HG03064 (cell line): Measurements from ENCODE around the gene UGT2B7.
"Not testable (repeated sequence)": the region's sequence is repeated elsewhere in the genome, so short reads cannot be mapped to it uniquely, and the experiment has no call there.

Source experiments
- ATAC-seq: cut with Tn5 transposase; IDR thresholded peaks from one replicate; pipeline ENCODE4 v1.9.1; 2021; ENCODE audit warnings: low read depth; ENCODE audit not compliant: unreplicated experiment

The UGT2B7 gene

DNA sequence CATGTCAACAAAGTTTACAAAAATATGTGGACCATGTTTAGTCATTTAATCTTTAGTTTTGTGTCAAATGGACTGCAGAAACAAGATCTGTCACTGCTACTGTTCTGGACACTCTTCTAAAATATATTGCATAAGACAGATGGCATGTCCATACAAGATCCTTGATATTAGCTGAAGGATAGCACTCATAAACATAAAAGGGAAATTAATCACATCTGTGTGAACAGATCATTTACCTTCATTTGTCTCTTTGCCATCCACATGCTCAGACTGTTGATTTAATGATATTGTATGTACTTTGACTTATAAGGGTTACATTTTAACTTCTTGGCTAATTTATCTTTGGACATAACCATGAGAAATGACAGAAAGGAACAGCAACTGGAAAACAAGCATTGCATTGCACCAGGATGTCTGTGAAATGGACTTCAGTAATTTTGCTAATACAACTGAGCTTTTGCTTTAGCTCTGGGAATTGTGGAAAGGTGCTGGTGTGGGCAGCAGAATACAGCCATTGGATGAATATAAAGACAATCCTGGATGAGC lies at the start of gene UGT2B7:
TSS of gene UGT2B7 (plus strand) at position 364 of the 546 bp plus-strand sequence. CDS start at position 411, 47 bp downstream.
- no peak for ATAC-seq

DNA sequence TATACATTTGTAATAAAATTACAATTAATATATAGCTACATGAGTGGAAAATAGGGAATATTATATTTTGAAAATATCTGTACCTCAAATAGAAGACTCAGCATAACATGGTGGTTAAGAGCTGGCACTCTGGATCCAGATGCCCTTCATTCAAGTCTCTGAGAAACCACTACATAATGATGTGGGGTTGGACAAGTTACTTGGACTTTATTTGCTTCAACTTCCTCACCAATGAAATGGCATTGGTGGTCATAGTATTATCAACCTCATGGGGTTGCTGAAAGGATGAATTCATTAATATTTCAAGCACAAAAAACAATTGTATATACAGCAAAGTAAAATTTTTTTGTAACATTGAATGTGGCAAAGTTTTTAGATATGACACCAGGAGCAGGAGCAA lies 46.4 kb upstream of the UGT2B7 start:
- ATAC-seq = no peak

DNA sequence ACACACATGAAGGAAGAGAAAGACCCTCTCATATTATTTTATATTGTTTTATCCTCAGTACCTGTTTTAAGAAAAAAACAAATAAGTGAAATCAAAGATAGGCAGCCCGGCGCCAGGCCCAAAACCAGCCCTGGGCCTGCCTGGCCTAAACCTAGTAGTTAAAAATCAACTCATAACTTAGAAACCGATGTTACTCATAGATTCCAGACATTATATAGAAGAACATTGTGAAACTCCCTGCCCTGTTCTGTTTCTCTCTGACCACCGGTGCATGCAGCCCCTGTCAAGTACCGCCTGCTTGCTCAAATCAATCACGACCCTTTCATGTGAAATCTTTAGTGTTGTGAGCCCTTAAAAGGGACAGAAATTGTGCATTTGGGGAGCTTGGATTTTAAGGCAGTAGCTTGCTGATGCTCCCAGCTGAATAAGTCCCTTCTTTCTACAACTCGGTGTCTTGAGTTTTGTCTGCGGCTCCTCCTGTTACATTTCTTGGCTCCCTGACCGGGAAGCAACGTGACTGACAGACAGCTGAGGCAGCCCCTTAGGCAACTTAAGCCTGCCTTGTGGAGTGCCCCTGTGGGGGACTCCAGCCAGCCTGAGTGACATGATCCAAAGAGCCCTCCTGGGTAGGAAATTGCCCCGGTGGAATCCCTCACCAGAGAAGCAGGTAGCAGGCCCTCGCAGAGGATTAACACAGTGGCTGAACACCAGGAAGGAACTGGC lies 45.3 kb upstream of the UGT2B7 start:
- not testable (repeated sequence) for ATAC-seq

DNA sequence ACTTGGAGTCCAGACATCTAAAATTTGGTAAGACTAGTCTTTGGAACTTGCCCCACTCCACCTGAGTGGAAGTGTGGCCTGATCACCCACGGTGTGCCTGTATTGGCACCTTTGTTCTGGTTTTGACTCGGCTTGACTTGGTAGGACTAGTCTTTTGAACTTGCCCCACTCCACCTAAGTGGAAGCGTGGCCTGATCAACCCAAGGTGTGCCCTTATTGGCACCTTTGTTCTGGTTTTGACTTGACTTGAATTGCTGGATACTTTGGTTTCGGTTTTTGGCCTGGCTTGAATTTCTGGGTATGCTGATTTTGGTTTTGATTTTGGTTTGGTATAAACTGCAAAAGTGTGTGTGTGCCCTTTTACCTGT lies 44.7 kb upstream of the UGT2B7 start:
- ATAC-seq = no peak

DNA sequence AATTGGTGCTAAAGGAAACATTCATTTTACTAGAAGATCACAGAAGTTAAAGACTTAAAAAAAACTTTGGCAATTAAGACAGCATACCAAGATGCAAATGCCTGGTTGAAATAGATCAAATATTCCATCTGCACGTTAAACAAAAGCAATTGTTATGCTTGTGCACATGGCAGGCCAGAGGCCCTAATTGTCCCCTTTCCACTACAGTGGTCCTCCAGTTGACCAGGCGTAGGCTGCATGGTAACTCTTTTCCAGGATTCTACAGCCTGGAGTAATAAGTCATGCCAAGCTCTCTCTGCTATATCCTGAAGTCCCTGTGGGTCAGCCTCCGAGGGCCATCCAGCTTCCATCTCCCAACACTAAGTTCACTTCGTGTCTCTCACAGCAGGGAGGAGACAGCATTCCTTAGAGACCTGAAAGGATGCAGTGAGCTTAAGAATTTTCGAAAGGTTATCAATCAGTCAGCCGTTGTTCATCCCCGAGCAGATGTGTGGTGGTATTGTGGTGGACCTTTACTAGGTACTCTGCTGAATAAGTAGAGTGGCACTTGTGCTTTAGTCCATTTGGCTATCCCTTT lies 42.9 kb upstream of the UGT2B7 start:
- ATAC-seq = not testable (repeated sequence)

DNA sequence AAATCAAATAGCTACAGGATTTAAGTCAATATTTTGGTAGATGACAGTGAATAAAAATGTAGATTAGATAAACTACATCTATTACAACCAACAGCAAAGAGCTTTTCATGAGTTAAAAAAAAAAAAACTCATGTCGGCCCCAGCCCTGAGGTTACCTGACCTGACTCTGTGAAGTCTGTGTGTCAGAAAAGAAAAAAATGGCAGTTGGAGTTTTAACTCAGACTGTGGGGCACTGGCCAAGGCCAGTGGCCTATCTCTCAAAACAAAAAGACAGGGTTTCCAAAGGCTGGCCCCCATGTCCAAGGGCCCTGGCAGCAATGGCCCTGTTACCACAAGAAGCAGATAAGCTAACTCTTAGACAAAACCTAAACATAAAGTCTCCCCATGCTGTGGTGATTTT lies 42.2 kb upstream of the UGT2B7 start:
- not testable (repeated sequence) for ATAC-seq

DNA sequence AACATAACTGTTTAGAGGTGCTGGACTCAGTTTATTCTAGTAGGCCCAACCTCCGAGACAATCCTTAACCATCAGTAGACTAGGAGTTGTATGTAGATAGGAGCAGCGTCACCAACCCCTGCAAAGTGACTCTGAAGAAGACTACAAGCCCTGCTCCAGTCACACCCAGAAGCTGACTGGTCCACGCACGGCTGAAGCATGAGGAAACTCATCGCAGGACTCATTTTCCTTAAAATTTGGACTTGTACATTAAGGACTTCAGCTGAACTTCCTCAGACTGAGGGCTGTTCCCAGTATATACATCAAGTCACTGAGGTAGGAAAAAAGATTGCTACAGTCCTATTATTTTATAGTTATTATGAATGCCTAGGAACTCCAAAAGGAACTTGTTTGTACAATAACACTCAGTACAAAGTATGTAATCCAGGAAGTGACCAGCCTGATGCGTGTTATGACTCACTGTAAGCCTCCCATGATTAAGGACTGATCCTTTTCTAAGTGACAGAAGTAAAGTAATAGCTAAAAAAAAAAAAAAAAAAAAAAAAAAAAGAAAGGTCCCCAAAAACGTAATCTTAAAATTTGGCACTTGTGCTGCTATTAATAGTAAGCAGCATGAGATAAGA lies 41.6 kb upstream of the UGT2B7 start:
- no peak for ATAC-seq

DNA sequence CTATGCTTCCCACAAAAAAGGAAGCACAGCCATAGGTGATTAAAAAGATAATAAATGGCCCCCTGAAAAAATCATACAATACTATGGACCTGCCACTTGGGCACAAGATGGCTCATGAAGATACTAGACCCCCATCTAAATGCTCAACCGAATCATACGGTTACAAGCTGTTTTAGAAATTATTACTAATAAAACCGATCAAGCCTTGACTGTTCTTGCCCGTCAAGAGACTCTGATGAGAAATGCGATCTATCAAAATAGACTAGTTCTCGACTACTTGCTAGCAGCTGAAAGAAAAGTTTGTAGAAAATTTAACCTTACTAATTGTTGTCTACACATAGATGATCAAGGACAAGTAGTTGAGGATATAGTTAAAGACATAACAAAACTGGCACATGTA lies 40.1 kb upstream of the UGT2B7 start:
- no peak for ATAC-seq

DNA sequence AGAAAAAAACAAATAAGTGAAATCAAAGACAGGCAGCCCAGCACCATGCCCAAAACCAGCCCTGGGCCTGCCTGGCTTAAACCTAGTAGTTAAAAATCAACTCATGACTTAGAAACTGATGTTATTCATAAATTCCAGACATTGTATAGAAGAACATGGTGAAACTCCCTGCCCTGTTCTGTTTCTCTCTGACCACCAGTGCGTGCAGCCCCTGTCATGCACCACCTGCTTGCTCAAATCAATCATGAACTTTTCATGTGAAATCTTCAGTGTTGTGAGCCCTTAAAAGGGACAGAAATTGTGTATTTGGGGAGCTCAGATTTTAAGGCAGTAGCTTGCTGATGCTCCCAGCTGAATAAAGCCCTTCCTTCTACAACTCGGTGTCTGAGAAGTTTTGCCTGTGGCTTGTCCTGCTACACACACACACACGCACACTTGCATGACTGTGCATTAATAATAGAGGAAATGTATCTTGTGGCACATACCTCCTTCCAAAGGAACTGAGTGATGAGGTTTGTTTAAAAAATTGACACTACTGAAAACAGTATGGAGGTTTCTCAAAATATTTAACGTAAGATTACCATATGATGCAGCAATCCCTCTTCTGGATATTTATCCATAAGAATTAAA lies 39.2 kb upstream of the UGT2B7 start:
- ATAC-seq = no peak

DNA sequence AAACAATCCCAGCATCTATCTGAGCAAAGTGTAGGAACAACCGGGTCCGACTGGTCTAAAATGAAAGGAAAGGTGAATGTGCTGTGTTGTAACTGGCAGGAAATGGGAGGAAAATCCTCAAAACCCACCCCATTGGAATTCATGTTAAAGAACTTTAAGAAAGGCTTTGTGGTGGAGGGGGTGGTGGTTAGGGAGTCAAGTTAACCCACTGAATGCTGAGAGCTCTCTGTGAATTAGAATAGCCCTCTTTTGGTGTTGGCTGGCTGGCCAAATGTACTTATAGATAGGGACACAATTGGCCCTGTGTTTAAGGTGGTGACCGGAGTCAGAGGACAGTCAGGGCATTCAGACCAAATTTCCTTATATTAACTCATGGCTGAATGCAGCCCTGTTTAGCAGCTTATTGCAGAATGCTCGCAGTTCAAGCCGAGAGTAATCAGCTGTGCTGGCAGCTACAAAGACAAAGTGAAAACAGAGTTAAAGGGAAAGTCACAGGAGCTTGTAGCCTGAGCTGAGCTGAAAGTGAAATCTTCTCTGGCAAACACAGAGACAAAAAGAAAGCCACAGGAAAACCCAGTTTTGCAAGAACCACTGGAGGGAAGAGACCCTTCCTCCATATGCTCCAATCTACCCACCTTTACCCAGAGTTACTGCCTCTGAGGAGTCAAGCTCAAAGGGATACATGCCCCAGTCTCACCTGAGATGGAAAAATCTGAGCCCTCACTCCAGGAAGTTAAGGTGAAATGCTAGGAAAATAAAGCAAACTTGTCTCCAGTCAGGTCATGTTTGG lies 38.5 kb upstream of the UGT2B7 start:
- peak; percentile 78 for ATAC-seq

DNA sequence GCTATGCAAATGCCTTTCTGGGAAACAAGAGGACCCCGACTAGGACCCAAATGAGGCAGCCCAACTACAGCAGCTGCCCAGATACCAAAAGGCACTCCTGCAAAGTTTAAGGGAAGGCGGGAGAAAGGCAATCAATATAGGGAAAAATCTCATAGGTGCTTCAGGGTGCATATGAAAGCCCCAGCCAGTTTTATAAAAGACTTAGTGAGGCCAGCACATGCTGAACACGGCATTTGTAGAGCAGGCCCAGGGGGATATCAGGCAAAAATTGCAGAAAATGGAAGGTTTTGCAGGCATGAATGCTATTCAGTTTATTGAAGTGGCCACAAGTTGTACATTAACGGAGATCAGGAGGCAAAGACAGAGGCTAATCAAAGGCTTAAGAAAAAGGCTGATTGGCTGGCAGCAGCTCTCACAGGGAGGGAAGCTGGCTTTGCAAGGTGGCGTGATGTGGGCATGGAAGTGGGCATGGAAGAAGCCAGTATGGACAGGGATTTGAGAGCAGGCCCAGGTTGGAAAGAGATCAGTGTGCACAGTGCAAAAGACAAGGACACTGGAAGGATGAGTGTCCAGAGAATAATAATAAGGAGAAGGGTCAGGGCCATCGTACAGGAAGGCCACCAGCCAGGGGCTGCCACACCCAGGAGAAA lies 37.7 kb upstream of the UGT2B7 start:
- no peak for ATAC-seq

DNA sequence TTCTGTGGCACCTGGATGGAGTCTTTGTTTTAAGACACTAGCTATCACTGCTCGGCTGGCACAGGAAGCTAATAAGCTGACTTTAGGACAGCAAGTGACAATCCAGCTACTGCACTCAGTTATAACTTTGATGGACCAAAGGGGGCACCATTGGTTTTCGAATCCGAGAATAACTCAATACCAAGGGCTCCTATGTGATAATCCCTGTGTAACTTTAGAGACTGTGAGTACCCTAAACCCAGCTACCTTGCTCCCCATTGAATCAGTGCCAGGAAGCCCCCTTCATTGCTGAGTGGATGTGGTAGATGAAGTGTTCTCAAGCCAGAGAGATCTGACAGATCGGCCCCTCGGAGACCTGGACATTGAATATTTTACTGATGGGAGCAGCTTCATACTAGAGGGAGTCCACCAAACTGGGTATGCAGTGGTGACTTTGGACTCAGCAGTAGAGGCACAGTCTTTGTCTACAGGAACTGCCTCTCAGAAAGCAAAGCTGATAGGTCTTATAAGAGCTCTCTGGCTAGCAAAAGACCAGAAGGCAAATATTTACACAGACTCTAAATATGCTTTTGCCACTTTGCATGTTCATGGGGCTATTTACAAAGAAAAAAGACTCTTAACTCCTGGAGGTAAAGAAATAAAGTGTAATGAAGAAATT lies 35.5 kb upstream of the UGT2B7 start:
- no peak for ATAC-seq

DNA sequence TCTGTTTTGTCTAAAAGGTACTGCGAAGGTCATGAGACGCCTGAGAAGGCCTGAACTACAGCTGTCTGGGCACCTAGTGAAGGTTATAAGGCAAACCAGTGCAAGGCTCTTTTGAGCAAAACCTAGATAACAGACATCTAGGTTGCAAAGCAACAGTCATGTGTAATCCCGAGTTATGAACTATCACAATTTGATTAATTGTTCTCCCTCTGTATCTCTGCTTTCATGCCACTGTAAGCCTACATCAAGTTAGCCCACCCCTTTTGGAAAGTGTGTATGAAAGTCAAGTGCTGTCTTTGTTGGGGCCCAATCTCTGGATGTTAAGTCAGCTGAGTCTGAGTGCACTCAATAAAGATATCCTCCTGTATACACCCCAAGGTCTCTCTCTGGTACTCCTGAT lies 31.9 kb upstream of the UGT2B7 start:
- ATAC-seq = no peak

DNA sequence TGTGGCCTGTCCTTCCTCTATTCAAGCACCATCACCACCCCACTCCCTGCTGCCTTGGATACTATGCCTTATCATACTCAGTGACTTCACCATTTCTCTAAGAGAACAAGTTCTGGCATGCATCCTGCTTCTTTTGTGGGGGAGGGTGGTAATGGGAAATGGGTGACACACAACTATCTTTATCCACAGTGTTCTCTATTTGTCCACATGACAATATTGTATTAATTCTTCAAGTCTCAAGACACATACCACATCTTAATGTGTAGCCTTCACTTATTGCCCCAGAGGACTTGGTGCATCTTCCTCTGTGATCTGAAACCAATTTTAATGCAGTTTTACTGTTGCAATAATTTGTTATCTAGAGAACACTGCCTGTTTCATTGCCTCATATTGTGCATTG lies 29.3 kb upstream of the UGT2B7 start:
- no peak for ATAC-seq

DNA sequence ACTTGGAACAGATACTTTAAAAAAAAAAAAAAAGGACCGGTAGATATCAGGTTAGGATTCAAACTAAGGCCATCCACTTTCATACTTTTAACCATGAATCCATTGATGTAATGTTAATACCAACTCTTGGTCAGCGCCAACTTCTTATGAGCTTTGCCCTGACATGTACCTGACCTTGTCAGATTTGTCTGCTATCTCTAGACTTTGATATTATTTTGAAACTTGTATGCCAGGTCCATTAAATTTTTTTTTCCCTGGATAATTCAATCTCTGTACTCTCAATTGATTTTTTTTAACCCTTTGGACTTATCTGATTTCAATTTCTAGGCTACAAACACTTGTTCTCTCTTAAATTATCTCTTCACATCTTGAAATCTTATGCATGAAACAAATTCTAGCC lies 27.2 kb upstream of the UGT2B7 start:
- no peak for ATAC-seq

DNA sequence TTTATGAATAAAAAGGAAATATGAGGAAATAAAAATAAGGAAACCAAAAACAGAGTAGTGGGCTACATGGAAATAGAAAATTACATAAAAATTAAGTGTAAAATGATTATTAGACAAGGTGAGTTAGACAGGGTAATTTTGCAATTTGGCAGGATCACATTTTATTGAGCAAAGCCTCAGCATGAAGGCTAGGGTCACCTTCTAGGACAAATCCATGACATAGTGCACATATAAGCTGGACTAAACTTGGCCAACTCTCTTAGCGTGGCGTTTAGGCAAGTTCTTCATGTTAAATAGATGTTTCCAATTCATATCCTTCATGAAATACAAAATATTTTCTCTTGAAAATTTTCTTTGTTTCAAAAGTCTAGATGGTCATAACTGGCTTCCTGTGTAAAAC lies 25.7 kb upstream of the UGT2B7 start:
- no peak for ATAC-seq

DNA sequence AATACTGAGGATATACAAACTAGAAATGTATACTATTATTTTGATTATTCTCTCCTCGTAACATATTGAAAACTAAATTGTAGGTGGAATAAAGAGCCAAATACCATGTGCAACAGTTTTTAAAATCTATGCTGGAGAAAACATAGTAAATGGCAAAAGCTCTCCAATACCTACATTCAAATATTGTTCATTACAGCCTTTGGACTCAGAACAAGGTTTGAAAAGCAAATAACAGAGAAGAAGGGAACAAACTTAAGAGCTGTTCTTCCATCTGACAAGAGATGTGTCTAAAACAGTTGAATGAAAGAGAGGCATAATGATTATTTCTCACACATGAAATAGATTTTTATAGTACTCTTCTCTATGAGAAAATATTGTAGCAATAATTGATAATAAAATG lies 25.0 kb upstream of the UGT2B7 start:
- ATAC-seq = no peak

DNA sequence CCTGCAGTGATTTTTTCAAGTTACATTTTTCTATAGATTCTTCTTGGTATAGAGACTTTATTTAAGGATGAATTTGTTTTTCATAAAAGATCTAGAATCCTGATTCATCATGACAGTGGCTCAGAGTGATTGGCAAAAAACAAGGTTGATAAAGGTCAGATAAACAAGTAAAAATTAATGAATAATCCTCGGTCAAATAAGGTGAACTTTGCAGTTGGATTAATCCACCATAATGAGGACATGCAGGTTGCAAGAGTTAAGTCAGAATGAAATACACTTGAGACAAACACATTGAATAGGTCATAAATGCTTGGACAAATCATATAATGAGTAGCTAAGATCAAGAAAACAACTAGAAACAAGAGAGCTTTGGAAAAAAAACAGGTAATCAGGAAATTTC lies 22.9 kb upstream of the UGT2B7 start:
- ATAC-seq = no peak

DNA sequence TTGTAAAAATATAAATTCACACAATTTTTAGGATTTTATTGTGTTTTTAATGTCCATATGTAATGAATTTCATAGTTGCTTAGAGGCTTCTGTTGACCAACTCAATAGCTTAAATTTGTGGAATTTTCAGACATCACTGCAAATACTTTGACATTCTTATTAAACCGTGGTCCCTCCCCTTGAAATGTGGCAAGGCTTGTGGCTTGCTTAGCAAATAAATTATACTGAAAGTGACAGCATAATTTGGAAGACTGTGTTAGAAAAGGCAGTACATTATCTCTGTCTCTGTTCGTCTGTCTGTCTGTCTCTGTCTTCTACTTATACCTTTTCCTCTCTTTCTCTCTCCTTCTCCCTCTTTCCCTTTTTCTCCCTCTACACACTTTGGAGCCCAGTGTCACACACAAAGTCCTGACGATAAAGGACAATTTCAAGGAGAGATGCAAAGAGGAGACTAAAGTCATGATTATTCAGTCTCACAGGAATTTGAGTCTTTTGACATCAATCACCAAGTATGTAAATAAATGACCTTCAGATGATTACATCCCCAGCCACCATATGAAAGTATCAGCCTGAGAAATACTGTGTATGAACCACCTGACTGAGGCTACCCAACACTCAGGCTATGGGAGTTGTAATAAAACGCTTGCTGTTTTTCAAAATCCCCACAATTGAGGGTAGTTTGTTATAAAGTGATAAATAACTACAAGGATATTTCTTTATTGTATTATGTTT lies 21.0 kb upstream of the UGT2B7 start:
- no peak for ATAC-seq
